ENCODE data around the gene AKT1S1. TPM values are rescaled to one million over a fixed set of nuclear protein-coding genes. Genes with fewer than 3 reads are reported as not detected.

AKT1S1 gene
- total RNA-seq, 1 experiment from 2014 or later = 64.6 TPM

- Mint-ChIP-seq H3K36me3 (ENCODE audit: insufficient read depth, unreplicated experiment) (peaks cover 14% of the 10 kb centered on the region), H3K27ac (ENCODE audit: unreplicated experiment) (no peak overlapping the region), H3K4me3 (ENCODE audit: unreplicated experiment) (no peak overlapping the region), H3K27me3 (ENCODE audit: insufficient read depth, unreplicated experiment) (no peaks in the 10 kb centered on the region), H3K4me1 (ENCODE audit: low read depth, unreplicated experiment) (no peaks in the 10 kb centered on the region), H3K9me3 (ENCODE audit: unreplicated experiment) (no peaks in the 10 kb centered on the region)
- no peak for TF ChIP-seq CTCF (IDR thresholded peaks at IDR 0.05; ENCODE audit: insufficient read depth in 1 of 2, low read depth in 1 of 2, low read length in 1 of 2, severe bottlenecking in 1 of 2, unreplicated experiment in 1 of 2)
- no peaks in the 10 kb centered on the region for H3K27me3 ChIP-seq (replicated peaks; ENCODE audit: control insufficient read depth, insufficient read depth, low read length)
- POLR2A ChIA-PET = interaction anchor here (0.5 to 2.4 kb wide), 4 partner anchors 9 to 234 kb away, joined by 3 to 12 read pairs (median 4); partner anchors contain the start of genes AP2A1, ATF5, NUP62 and PNKP
- H3K9me3 ChIP-seq = no peaks in the 10 kb centered on the region
- H3K36me3 ChIP-seq (ENCODE audit: control insufficient read depth, insufficient read depth, low read length) = peaks cover 11% of the 10 kb centered on the region
- intact Hi-C loops (cut with micrococcal nuclease; ENCODE audit: unreplicated experiment) = loop anchor here (1.0 to 10.0 kb wide), 3 partner anchors 53 to 439 kb away; partner anchors contain the start of genes AP2A1, ATF5 and NUP62
- CTCF ChIA-PET = interaction anchor here (1.4 kb wide), 1 partner anchor 15 kb away, joined by 4 read pairs; no protein-coding TSS in a partner anchor
- peak in 1 of 2 experiments; percentile 67 for DNase-seq
- peak overlapping the region; percentile 87 for H3K4me3 ChIP-seq (ENCODE audit: low read depth, low read length)
- peaks cover 9% of the 10 kb centered on the region; the same call in 1 of the 2 replicates for H3K4me1 ChIP-seq
- no TSS peak for BruUV-seq (replicated peaks)
These were observed 1.2 kb downstream of the AKT1S1 start for GRCh38 chr19:49875857-49876421.

GRCh38 chr19:49875177-49875576 lies 2.0 kb downstream of the AKT1S1 start:
- POLR2A ChIA-PET = no interaction called here
- intact Hi-C loops (cut with micrococcal nuclease; ENCODE audit: unreplicated experiment) = loop anchor here (10.0 kb wide), 1 partner anchor 440 kb away; no protein-coding TSS in a partner anchor
- no peak for TF ChIP-seq CTCF (IDR thresholded peaks at IDR 0.05; ENCODE audit: insufficient read depth in 1 of 2, low read depth in 1 of 2, low read length in 1 of 2, severe bottlenecking in 1 of 2, unreplicated experiment in 1 of 2)
- no peak for DNase-seq
- no TSS peak for BruUV-seq (replicated peaks)
- Mint-ChIP-seq H3K36me3 (ENCODE audit: insufficient read depth, unreplicated experiment) (peaks cover 14% of the 10 kb centered on the region), H3K9me3 (ENCODE audit: unreplicated experiment) (no peaks in the 10 kb centered on the region), H3K4me1 (ENCODE audit: low read depth, unreplicated experiment) (no peaks in the 10 kb centered on the region), H3K27me3 (ENCODE audit: insufficient read depth, unreplicated experiment) (no peaks in the 10 kb centered on the region), H3K4me3 (ENCODE audit: unreplicated experiment) (no peak overlapping the region), H3K27ac (ENCODE audit: unreplicated experiment) (no peak overlapping the region)
- Histone ChIP-seq H3K36me3 (ENCODE audit: control insufficient read depth, insufficient read depth, low read length) (peaks cover 7% of the 10 kb centered on the region), H3K4me3 (ENCODE audit: low read depth, low read length) (peak overlapping the region; percentile 87; the same call in 1 of the 2 replicates), H3K27me3 (replicated peaks; ENCODE audit: control insufficient read depth, insufficient read depth, low read length) (no peaks in the 10 kb centered on the region), H3K4me1 (peaks cover 9% of the 10 kb centered on the region; the same call in 1 of the 2 replicates), H3K9me3 (no peaks in the 10 kb centered on the region)
- CTCF ChIA-PET = no interaction called here

GRCh38 chr19:49874503-49875157 lies 2.5 kb downstream of the AKT1S1 start:
- Histone ChIP-seq H3K9me3 (no peaks in the 10 kb centered on the region), H3K36me3 (ENCODE audit: control insufficient read depth, insufficient read depth, low read length) (peaks cover 6% of the 10 kb centered on the region), H3K4me3 (ENCODE audit: low read depth, low read length) (no peak overlapping the region), H3K27me3 (replicated peaks; ENCODE audit: control insufficient read depth, insufficient read depth, low read length) (no peaks in the 10 kb centered on the region), H3K4me1 (peaks cover 9% of the 10 kb centered on the region; the same call in 1 of the 2 replicates)
- Mint-ChIP-seq H3K4me3 (ENCODE audit: unreplicated experiment) (no peak overlapping the region), H3K27me3 (ENCODE audit: insufficient read depth, unreplicated experiment) (no peaks in the 10 kb centered on the region), H3K9me3 (ENCODE audit: unreplicated experiment) (no peaks in the 10 kb centered on the region), H3K4me1 (ENCODE audit: low read depth, unreplicated experiment) (no peaks in the 10 kb centered on the region), H3K27ac (ENCODE audit: unreplicated experiment) (no peak overlapping the region), H3K36me3 (ENCODE audit: insufficient read depth, unreplicated experiment) (peaks cover 14% of the 10 kb centered on the region)
- BruUV-seq (replicated peaks) = no TSS peak
- no peak for TF ChIP-seq CTCF (IDR thresholded peaks at IDR 0.05; ENCODE audit: insufficient read depth in 1 of 2, low read depth in 1 of 2, low read length in 1 of 2, severe bottlenecking in 1 of 2, unreplicated experiment in 1 of 2)
- CTCF ChIA-PET = no interaction called here
- DNase-seq = no peak
- POLR2A ChIA-PET = no interaction called here
- intact Hi-C loops (cut with micrococcal nuclease; ENCODE audit: unreplicated experiment) = loop anchor here (10.0 kb wide), 1 partner anchor 440 kb away; no protein-coding TSS in a partner anchor
